HG03469 (cell line): ENCODE results near the gene CACHD1.

Experiments
- ATAC-seq: cut with Tn5 transposase; IDR thresholded peaks from one replicate; pipeline ENCODE4 v1.9.1; 2021; ENCODE audit warnings: mild to moderate bottlenecking, moderate library complexity, moderate number of reproducible peaks; ENCODE audit not compliant: unreplicated experiment

Gene CACHD1

DNA sequence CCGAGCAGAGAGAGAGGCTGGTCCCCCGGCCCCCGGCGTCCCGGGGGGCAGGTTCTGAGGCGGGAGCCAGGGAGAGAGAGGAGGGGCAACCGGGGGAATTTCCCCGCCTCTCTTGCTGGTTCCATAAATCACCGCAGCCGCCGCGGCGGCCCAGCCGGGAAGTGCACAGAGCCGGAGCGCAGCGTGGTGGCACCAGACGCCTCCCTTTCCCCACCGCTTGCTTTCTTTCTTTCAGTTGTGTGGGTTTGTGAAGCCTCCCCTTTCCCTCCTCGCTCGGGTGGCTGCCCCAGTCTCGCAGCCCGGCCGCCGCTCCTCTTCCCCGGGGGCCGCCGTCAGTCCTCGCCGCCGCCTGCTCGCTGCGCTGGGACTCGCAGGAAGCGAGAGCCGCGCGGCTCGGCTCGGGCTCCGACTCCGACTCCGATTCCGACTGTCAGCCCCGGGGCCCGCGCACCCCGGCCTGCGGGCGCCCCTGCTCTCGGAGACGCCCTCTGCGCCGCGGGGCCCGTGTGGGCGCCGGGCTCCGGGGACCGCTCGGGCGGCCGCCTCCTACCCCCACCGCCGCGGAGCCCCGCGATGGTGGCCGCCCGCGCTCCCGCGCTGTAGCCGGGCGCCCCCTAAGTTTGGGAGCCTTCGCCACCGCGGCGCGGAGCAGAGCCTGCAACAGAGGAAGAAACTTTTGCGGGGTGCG, at the start of gene CACHD1:
CACHD1 (plus strand) TSS at position 153 of the 688 bp plus-strand sequence. CDS start 616 bp downstream, outside the sequence.
- ATAC-seq: peak; percentile 71

DNA sequence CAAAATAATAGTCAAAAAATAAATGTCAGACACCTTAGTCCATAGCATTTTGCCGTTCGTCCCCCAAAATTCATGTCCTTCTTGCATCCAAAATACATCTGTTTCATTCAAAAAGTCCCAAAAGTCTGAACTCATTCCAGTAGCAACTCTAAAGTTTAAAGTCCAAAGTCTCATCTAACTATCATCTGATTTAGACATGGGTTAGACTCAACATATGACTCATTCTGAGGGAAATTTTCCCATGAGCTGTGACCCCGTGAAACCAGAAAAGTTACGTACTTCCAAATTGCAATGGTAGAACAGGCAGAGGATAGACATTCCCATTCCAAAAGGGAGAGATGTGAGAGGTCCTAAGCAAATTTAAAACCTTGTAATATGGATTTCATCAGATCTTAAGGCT, 48.6 kb upstream of the CACHD1 start:
- ATAC-seq: no peak

DNA sequence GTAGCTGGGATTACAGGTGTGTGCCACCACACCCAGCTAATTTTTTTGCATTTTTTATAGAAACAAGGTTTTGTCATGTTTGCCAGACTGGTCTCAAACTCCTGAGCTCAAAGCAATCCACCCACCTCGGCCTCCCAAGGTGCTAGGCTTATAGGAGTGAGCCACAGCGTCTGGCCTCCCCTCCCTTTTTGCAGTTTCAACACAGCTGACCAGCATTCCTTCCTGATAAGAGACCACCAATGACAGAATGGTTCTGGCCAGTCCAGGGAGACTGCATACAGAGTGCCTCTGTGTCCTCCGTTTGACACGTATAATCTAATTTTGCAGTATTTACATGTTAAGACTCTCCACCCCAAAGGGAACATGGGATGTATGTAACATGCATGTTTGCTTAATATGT, 46.4 kb upstream of the CACHD1 start:
- no peak for ATAC-seq

DNA sequence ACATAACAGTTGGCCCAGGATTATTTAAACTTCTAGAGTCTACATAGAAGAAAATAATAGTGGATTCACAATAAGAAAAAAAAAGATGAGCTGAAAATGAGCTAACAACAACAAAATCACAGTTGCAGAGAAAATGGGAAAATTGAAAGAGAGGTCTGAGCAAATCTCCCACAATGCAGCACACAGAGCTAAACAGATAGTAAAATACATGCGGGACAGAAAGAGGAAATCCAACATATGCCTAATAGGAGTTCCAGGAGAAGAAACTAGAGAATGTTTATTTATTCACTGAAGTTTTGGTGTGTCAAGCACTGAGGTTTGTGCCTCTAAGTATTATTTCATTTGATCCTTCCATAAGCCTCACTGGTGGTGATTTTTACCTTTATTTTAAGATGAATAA, 45.5 kb upstream of the CACHD1 start:
- ATAC-seq: no peak

DNA sequence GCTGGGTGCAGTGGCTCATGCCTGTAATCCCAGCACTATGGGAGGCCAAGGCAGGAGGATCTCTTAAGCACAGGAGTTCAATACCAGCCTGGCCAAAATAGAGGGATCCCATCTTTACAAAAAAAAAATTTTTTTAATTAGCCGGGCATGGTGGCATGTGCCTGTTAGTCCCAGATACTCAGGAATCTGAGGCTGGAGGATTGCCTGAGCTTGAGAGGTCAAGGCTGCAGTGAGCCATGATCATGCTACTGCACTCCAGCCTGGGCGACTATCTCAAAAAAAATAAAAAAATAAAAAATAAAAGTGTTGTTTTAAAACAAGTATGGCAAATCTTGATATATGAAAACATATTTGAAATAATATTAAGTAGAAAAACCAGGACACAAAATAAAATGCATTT, 44.4 kb upstream of the CACHD1 start:
- ATAC-seq: no peak

DNA sequence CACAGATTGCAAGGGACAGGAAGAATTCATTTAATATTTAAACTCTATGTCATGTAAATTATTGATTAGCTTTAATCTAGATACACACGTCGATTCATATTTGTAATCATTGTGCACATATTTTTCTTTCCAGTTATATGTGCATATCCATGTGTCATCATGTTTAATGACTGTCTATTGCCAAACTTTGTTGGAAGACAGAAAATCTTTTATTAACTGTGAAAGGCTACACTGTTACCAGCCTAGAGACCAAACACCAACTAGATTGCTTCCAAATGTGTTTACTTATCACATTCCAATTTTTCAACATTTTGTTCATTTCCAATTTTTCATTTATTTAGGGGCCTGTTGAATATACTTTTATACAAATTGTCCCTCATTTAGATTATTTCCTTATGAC, 43.2 kb upstream of the CACHD1 start:
- ATAC-seq: no peak

DNA sequence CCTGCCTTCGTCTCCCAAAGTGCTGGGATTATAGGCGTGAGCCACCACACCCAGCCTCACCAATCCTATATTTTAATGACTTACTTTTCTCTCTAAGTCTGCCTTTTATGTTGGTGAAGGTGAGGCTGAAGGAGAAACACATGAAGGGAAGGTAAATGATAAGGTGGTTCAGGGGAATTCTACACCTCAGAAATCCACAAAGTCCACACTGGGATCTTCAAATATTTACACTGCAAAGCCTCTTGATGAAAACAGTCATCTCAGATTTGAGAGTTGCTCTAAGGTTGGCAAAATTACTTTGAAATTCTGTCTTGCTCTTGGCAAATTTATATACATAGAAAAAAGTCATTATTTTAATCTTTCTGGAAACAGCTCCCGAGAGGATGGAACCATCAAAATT, 42.0 kb upstream of the CACHD1 start:
- no peak for ATAC-seq

DNA sequence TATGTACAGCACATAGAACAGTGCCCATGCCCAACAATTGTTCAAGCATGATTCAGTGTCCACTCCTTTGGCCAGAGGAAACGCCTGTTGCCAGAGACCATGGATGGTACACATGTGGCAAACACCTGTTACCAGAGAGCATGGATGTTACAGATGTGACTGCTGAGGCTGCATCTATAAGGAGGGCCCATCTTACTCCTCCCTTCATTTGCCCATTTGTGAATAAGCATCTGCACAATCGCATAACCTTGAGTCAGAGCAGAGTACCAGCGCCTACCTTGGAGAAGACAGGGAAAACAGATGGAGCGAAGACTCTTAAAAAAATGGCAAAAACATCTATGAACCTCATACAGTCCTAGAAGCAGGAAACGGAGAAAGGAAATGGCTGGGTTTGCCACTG, 36.6 kb upstream of the CACHD1 start:
- ATAC-seq: no peak

DNA sequence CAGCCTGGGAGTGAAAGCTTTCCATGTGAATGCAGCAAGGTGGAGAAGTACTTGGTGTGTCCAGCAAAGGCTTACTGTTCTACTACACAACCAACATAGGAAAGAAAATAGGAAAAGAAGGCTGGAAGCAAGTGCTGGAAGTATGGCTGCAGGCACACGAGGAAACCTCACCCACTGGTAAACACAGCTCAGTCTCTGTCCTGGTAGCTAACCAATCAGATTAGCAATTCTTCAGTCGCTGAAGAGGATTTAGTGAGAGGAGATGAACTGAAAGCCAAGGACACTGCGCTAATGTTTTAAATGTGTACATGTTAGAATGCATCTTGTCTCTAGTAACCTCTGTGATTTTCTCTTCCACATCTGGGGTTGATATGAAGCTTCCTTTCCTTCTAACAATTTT, 36.2 kb upstream of the CACHD1 start:
- no peak for ATAC-seq

DNA sequence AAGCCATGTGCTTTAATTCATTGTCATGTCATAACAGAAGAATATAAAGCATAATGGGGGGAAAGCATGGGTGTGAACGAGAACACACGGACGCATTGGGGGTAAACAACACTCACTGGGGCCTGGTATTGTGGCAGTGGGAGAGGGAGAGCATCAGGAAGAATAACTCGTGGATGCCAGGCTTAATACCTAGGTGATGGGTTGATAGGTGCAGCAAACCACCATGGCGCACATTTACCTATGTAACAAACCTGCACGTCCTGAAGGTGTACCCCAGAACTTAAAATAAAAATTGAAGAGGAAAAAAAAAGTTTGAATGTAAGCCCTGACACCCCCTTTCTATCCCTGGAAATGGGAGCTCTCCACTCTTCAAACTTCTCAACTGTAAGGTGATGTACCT, 34.9 kb upstream of the CACHD1 start:
- ATAC-seq: no peak

DNA sequence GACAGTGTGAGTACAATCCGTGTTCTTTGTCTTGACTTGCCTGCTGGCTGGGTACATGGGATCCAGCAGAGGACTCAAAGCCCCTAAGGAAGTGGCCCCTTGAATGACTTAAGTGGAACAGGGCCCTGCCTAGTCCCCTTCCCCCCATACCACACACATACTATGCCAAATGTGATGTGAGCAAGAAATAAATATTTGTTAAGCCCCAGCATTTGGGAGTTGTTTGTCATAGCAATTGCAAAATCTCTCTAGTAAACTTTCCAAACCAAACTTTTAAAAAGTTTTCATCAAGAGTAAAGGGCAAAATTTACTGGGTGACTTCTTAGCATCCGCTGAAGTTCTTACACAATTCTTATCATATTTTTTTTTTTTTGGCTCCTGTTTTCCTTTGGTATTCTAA, 32.5 kb upstream of the CACHD1 start:
- ATAC-seq: no peak

DNA sequence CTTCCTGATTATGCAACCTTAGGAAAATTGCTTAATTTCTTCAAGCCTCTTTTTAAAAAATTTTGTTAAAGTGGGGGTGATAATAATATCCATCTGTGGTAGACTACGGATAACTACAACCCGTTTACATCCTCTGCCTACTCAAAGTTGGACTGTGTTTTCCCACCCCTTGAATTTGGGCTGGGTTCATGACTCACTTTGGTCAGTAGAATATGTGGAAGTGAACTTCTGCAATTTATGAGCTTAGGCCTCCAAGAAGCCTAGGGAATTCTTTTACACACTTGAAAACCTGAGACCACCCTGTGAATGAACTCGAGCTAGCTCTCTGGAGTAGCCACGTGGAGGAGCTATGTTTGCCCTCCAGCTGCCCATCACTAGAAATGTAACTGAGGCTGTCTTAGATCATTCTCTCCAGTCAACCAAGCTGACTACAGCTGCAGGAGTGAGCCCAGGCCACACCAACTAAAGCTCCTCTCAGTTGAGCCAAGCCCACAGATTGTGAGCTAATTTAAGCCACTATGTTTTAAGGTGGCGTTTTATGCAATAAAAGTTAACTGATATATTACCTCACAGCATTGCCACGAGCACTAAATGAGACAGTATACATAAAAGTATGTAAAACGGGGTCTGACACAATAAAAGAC, 29.6 kb upstream of the CACHD1 start:
- ATAC-seq: no peak

DNA sequence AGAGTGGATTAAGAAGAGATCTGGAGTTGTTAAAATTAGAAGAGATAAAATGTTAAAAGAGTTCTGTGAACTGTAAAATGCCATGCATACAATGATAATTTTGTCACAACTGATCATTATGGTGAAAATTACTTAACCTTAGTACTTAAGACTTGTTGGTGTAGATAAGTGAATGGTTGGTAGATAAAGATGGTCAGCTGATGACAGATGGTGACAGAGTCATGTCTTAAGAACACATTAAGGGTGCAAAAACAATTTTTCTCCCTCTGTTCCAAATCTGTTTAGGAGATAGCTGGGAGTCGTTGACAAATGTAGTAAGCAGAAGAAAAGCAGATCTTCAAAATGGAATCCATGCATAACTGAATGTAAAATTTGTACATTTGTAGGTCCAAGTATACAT, 18.5 kb upstream of the CACHD1 start:
- ATAC-seq: no peak

DNA sequence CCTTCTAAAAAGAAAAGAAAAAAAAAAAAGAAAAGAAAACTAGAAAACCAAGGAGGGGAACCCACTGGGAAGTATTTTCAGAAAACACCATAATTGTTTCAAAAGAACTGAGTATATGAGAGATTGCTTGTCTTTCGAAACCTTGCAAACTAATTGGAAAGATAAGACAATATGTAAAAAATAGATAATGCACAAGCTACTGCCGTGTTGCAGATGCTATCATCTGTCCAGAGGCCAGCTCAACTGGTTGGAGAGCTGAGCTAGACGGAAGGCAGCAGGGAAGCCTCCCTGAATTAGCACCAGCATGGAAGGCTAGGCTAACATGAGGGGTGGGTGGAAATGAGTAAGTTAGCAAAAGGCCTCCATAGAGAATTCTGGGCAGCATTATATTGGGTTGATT, 16.2 kb upstream of the CACHD1 start:
- ATAC-seq: no peak

DNA sequence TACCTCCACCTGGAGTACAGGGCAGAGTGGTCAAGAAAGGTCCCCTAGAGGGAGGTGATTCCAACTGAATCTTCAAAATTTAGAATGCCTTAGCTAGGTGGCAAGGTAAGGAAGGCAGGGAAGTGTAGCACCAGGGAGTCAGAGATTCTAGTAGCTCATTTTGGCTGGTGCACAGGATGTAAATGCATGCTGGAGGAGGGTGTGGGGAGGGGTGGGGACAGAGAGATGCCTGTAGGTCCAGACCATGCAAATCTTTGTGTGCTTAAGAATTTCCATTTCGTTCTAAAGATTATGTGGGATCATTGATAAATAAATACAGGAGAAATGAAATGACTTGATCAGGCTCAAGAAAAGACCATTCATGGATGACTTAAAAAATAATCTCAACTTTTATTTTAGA, 11.0 kb upstream of the CACHD1 start:
- no peak for ATAC-seq

DNA sequence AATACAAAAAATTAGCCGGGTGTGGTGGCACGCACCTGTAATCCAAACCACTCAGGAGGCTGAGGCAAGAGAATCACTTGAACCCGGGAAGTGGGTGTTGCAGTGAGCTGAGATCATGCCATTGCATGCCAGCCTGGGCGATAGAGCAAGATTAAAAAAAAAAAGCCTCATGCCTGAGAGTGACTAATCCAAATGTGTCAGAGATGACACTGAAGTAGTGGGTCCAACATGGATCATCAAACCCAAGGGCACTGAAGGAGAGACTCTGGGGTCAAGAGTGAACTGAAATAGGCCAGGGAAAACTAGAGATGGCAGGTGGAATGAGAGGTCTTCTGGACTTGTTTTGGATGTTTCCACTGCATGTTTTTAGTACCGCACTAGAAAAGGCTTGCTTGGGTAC, 10.2 kb upstream of the CACHD1 start:
- ATAC-seq: no peak

DNA sequence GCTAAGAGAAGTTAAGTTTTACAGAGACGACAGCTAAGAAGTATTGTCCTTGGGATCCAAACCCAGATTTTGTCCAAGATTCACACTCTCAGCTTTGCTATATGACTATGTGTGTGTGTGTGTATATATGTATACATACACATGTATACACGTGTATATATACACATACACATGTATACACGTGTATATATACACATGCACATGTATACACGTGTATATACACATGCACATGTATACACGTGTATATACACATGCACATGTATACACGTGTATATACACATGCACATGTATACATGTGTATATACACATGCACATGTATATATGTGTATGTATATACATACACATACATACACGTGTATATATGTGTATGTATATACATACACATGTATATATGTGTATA, 3.9 kb upstream of the CACHD1 start:
- no peak for ATAC-seq

DNA sequence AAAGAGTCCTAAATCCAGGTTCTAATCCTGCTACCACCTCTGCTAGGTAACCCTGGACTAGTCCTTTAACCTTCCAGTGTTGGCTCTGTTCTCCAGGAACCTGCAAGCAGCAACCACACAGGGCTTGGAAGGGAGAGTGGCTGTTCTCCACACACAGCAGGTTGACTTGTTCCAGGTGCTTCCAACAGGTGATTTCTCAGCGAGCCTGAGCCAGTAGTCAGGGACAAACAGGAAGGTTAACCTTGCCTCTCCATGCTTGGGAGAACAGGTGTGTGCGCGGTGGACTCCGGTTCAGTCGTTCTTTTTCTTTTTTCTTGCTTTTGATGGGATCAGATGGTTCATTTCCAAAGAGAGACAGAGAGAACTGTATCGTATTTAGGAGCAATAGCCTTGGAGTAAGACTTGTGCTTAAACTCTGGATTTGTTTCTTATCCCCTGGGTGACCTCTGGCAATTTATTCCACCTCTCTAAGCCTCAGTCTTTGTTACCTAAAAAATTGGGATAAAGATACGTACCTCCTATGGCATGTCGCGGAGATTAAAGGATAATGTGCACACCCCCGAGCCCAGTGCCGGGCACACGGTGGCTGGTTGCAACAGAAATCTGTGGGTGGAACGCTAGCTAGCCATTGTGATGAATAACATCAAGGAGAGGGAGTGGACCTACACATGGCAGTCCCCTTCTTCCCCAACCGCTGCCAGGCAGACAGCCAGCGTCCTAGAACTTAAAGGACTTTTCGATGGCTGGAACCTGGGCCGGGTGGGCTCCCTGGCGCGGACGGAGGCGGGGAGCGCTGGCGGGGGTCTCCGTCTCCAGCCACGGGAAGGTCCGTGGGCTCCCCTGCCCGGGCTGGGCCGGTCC, 583 bp upstream of the CACHD1 start:
- ATAC-seq: no peak

DNA sequence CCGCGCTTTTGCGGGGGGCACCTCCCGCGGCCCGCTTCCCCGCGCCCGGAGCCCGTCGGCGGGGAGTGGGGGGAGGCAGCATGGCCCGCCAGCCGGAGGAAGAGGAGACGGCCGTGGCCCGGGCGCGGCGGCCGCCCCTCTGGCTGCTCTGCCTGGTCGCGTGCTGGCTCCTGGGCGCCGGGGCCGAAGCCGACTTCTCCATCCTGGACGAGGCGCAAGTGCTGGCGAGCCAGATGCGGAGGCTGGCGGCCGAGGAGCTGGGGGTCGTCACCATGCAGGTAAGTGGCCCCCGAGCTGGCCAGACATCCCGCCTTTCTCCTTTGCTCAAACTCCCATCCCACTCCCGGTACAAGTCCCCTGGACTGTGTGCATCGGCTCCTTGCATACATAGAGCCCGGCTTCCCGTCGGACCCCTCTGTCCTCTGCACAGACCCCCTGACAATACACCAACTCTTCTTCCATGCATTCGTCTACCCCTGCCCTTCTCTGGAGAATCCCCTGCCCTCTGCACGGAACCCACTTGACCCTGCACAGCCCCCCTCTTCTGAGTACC, 812 bp downstream of the CACHD1 start:
- ATAC-seq: no peak

DNA sequence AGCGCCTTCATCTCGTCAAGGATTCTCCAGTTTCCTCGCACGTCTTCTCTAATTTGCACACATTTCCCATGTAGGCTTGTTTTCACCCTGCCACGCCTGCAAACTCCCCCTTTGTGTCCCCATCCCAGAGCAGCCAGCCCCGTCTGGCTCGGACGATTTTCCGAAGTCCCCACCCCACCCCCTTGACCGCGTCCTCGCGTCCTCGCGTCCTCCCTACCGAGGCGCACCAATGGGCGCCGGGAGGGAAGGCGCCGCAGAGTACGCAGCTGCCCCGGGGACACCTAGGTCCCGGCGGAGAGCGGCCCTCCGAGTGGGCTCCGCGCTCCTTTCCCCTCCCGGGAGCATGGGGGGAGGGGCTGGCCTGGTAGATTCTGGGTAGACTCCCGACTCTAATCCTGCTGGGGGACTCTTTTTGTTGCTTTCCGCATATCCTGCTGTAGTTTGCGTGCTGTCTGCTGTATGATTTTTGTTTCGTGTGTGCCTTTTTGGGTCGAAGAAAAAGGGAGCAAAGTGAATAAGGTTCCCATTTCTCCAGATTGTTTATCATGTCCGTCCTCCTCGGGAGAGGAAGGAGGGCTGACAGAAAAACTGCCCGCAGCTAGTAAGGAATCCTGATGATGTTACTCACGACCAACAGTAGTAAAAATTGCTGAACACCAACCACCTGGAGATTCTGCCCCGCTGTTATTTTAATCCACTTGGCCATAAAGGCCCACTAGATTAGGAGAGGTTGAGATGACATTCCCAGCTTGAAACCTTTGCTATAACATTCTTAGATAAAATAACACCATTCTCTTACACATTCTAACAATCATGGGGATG, 1.5 kb downstream of the CACHD1 start:
- no peak for ATAC-seq

DNA sequence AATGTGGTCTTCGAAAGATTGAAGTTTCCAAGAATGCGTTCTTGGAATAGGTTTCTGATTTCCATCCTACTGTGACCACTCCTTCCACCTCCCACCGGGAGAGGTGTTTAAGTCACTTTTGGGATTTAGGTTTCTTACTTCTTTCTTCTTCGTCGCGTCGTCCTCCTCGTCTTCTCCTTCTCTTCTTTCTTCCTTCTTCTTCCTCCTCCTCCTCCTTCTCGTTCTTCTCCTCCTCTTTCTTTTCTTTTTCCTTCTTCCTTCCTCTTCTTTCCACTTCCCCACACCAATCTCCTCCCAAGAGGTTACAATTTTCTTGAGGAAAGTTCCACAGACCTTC, 2.1 kb downstream of the CACHD1 start:
- no peak for ATAC-seq
